ENCODE results near the gene IKBKE. TPM values are rescaled to one million over a fixed set of nuclear protein-coding genes. Genes with fewer than 3 reads are reported as not detected.
A peak's percentile ranks its signal among the peaks of the same experiment; 100 is the strongest.

The IKBKE gene
- total RNA-seq, 1 experiment from 2014 or later = 6.6 TPM

- no peak overlapping the region for H2BK12ac ChIP-seq (ENCODE audit: insufficient read length, low read depth, low read length)
- H3K79me1 ChIP-seq (ENCODE audit: insufficient read depth, low read depth, low read length, poor library complexity, severe bottlenecking) = no peaks in the 10 kb centered on the region
- H4K20me1 ChIP-seq (ENCODE audit: control insufficient read depth, insufficient read depth, insufficient read length) = no peaks in the 10 kb centered on the region
- H3K4me2 ChIP-seq (ENCODE audit: insufficient read depth, insufficient read length, low read length) = no peak overlapping the region
- Mint-ChIP-seq H3K4me1 (no peaks in the 10 kb centered on the region), H3K9me3 (no peaks in the 10 kb centered on the region), H3K4me3 (no peak overlapping the region), H3K36me3 (ENCODE audit: insufficient read depth in 1 of 3, low read depth in 3 of 3) (peaks cover 18 to 62% (median 56%) of the 10 kb centered on the region in 3 experiments; a peak in 6 of 7 replicates), H3K27me3 (ENCODE audit: low read depth) (no peaks in the 10 kb centered on the region), H3K27ac (peak overlapping the region in 1 of 3 experiments; percentile 34; a peak in 1 of 7 replicates)
- H3T11ph ChIP-seq (ENCODE audit: low read length) = no peak overlapping the region
- H3K9ac ChIP-seq (ENCODE audit: extremely low read depth, insufficient read length, low read length) = no peak overlapping the region
- no peak for DNase-seq
- no peak overlapping the region for H4K5ac ChIP-seq (ENCODE audit: insufficient read length, low read depth, low read length)
- no peak overlapping the region for H3K27ac ChIP-seq (ENCODE audit: insufficient read length, low read depth, low read length)
- H4K91ac ChIP-seq (ENCODE audit: insufficient read length, low read depth, low read length) = no peak overlapping the region
- no peak overlapping the region for H3K4ac ChIP-seq (ENCODE audit: low read depth, low read length)
- H2AFZ ChIP-seq (ENCODE audit: low read length) = no peak overlapping the region
- no peak overlapping the region for H3K14ac ChIP-seq (ENCODE audit: insufficient read depth, low read length)
- H2BK120ac ChIP-seq (ENCODE audit: low read depth, low read length, poor library complexity, severe bottlenecking) = no peak overlapping the region
- no peaks in the 10 kb centered on the region for H3K4me1 ChIP-seq (ENCODE audit: insufficient read depth, low read length)
- H3K79me2 ChIP-seq (ENCODE audit: insufficient read depth, low read length) = no peaks in the 10 kb centered on the region
- WGBS (ENCODE audit: extremely low coverage, insufficient read length, low lambda C conversion rate) = no CpG with 5 or more reads among the region's 4 CpGs
- H3K18ac ChIP-seq (ENCODE audit: insufficient read length, low read depth, low read length) = no peak overlapping the region
- no peak overlapping the region for H3K23ac ChIP-seq (ENCODE audit: insufficient read length, low read depth, low read length)
- H2BK20ac ChIP-seq (ENCODE audit: low read depth, low read length, poor library complexity, severe bottlenecking) = no peak overlapping the region
- no peak overlapping the region for H2BK15ac ChIP-seq (ENCODE audit: low read depth, low read length)
- H3K9me3 ChIP-seq (ENCODE audit: control insufficient read depth, low read depth, low read length) = no peaks in the 10 kb centered on the region
- no peak for TF ChIP-seq CTCF (conservative IDR thresholded peaks at IDR 0.05)
- no peaks in the 10 kb centered on the region for H3K27me3 ChIP-seq (ENCODE audit: insufficient read depth, low read length)
- H3K56ac ChIP-seq (ENCODE audit: insufficient read length, low read depth, low read length) = no peak overlapping the region
- H2AK5ac ChIP-seq (ENCODE audit: insufficient read length, low read length) = no peak overlapping the region
- H3K23me2 ChIP-seq (ENCODE audit: insufficient read length, low read depth, low read length, poor library complexity, severe bottlenecking) = no peaks in the 10 kb centered on the region
- H2BK5ac ChIP-seq (ENCODE audit: insufficient read length, low read length) = no peak overlapping the region
- H4K8ac ChIP-seq (replicated peaks; ENCODE audit: insufficient read length, low read depth, low read length) = no peak overlapping the region
These were observed 22.5 kb upstream of the IKBKE start for GRCh38 chr1:206447792-206448191.

Data from H9 (cell line).